Lower leg skin (tissue), 3 donors: ENCODE data around the gene NES.

Experiments
- CTCF ChIP-seq, 3 donors: fragments of 450-650 bp; IDR thresholded peaks; one replicate each; pipeline ENCODE4 v1.5.1; 2016; ENCODE audit warnings: antibody characterized with exemption in 3 of 3, mild to moderate bottlenecking in 3 of 3, moderate library complexity in 2 of 3
- POLR2A ChIP-seq, 2 donors: fragments of 450-650 bp; IDR thresholded peaks; one replicate each; pipeline ENCODE4 v1.6.1; 2016 to 2017; ENCODE audit warnings: antibody characterized with exemption in 2 of 2, mild to moderate bottlenecking in 1 of 2, moderate library complexity in 1 of 2

GRCh38 chr1:156697481-156697880 lies 20.3 kb upstream of the NES start:
- TF ChIP-seq CTCF (IDR thresholded peaks at IDR 0.05) (no peak), POLR2A (IDR thresholded peaks at IDR 0.05) (no peak)
